ENCODE results near the gene SLC24A5.

DNA sequence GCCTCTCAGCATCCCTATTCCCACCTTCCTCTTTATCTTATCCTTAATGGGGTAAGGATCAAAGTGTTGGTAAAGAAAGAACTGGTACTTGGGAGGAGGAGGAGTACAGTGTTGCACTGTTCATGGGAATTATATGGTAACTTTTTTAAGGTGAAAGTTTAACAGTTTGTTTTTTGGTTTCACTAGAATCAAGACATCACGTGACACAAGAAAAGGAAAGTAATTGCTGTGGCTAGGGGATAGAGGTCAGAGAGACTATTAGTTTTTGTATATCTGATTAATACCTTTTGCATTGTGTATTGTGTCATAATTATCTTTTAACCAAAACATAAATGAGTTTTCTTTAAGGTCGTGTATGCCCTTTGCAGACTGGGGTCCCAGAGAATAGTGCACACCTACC is 23.5 kb upstream of the SLC24A5 start:
- TF ChIP-seq SMAD5 (IDR thresholded peaks at IDR 0.05; ENCODE audit: low read depth), result no peak
- TF ChIP-seq, protein P1, sequence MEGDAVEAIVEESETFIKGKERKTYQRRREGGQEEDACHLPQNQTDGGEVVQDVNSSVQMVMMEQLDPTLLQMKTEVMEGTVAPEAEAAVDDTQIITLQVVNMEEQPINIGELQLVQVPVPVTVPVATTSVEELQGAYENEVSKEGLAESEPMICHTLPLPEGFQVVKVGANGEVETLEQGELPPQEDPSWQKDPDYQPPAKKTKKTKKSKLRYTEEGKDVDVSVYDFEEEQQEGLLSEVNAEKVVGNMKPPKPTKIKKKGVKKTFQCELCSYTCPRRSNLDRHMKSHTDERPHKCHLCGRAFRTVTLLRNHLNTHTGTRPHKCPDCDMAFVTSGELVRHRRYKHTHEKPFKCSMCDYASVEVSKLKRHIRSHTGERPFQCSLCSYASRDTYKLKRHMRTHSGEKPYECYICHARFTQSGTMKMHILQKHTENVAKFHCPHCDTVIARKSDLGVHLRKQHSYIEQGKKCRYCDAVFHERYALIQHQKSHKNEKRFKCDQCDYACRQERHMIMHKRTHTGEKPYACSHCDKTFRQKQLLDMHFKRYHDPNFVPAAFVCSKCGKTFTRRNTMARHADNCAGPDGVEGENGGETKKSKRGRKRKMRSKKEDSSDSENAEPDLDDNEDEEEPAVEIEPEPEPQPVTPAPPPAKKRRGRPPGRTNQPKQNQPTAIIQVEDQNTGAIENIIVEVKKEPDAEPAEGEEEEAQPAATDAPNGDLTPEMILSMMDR (IDR thresholded peaks at IDR 0.05 in 2 of 3, conservative IDR thresholded peaks at IDR 0.05 in 1 of 3; ENCODE audit: control insufficient read depth in 2 of 3, extremely low read depth in 1 of 3, insufficient read depth in 1 of 3, low read depth in 3 of 3, low read length in 3 of 3), result no peak

Measured in GM12878 (cell line).